ENCODE results near the gene FLRT3. TPM values are rescaled to one million over a fixed set of nuclear protein-coding genes. Genes with fewer than 3 reads are reported as not detected.

Gene FLRT3
- total RNA-seq, 3 donors from 2014 or later: under 0.01 to 12.0 (median 6.2) TPM

- no peak for DNase-seq (ENCODE audit: low spot score in 2 of 2)
- Histone ChIP-seq H3K4me3 (no peak overlapping the region), H3K4me1 (no peaks in the 10 kb centered on the region), H3K9me3 (no peaks in the 10 kb centered on the region), H3K27ac (no peak overlapping the region), H3K36me3 (peaks cover 3% of the 10 kb centered on the region), H3K27me3 (no peaks in the 10 kb centered on the region)
- intact Hi-C loops (cut with DNase I; ENCODE audit: low total_unique reads): no loop called here
- no peak for TF ChIP-seq POLR2A (IDR thresholded peaks at IDR 0.05)
- TF ChIP-seq POLR2AphosphoS5 (IDR thresholded peaks at IDR 0.05): no peak
- no peak for TF ChIP-seq CTCF (IDR thresholded peaks at IDR 0.05)
These were observed 4.4 kb upstream of the FLRT3 start for GRCh38 chr20:14341801-14342200.

GRCh38 chr20:14336686-14337085 is 726 bp downstream of the FLRT3 start:
- DNase-seq (ENCODE audit: low spot score in 2 of 2): no peak
- intact Hi-C loops (cut with DNase I; ENCODE audit: low total_unique reads): no loop called here

GRCh38 chr20:14335052-14335451 is 2.4 kb downstream of the FLRT3 start:
- DNase-seq (ENCODE audit: low spot score in 2 of 2): no peak
- Histone ChIP-seq H3K27ac (no peak overlapping the region), H3K4me1 (no peaks in the 10 kb centered on the region), H3K9me3 (no peaks in the 10 kb centered on the region), H3K36me3 (no peaks in the 10 kb centered on the region), H3K4me3 (peak overlapping the region in 2 of 3 donors; percentile 36 to 51), H3K27me3 (no peaks in the 10 kb centered on the region)
- intact Hi-C loops (cut with DNase I; ENCODE audit: low total_unique reads): no loop called here
- TF ChIP-seq POLR2AphosphoS5 (IDR thresholded peaks at IDR 0.05): no peak
- no peak for TF ChIP-seq POLR2A (IDR thresholded peaks at IDR 0.05)
- no peak for TF ChIP-seq CTCF (IDR thresholded peaks at IDR 0.05)

More at GRCh38 chr20:14336686-14337085, 726 bp downstream of the FLRT3 start:
- TF ChIP-seq POLR2AphosphoS5 (IDR thresholded peaks at IDR 0.05) (no peak), POLR2A (IDR thresholded peaks at IDR 0.05) (no peak), CTCF (IDR thresholded peaks at IDR 0.05) (no peak)
- peak overlapping the region in 2 of 3 donors; percentile 51 to 62 for H3K4me3 ChIP-seq
- peak overlapping the region; percentile 48 to 62 for H3K27ac ChIP-seq
- no peaks in the 10 kb centered on the region for H3K36me3 ChIP-seq
- H3K27me3 ChIP-seq: no peaks in the 10 kb centered on the region
- no peaks in the 10 kb centered on the region for H3K4me1 ChIP-seq
- no peaks in the 10 kb centered on the region for H3K9me3 ChIP-seq

- DNase-seq (ENCODE audit: low spot score in 2 of 2): peak in 1 of 2 donors; percentile 35
- Histone ChIP-seq H3K4me3 (peak overlapping the region in 2 of 3 donors; percentile 36 to 51), H3K4me1 (no peaks in the 10 kb centered on the region), H3K36me3 (no peaks in the 10 kb centered on the region), H3K27ac (no peak overlapping the region), H3K27me3 (no peaks in the 10 kb centered on the region), H3K9me3 (no peaks in the 10 kb centered on the region)
- intact Hi-C loops (cut with DNase I; ENCODE audit: low total_unique reads): no loop called here
- TF ChIP-seq POLR2AphosphoS5 (IDR thresholded peaks at IDR 0.05) (no peak), CTCF (IDR thresholded peaks at IDR 0.05) (peak in 2 of 3 donors; percentile 24 to 29)
These were observed 3.0 kb downstream of the FLRT3 start for GRCh38 chr20:14334306-14334930.

DNA sequence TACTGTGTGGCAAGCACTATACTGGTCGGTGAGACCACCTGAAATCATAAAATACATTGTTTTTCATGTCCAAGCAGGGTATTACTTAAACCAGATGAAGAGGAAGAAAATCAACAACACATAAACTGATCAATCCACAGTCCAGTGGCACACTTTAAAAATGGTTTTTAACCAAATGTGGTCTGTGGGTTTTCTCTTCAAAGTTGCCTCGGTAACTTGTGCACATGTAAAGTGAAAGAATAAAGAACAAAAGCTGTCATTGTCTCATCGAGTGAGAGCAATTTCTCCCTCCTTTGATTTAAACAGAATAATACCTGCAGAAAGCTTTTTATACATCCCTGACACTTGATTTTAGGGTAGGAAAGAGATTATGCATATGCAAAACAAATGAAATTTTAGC is 3.7 kb downstream of the FLRT3 start:
- intact Hi-C loops (cut with DNase I; ENCODE audit: low total_unique reads): no loop called here
- no peak overlapping the region for H3K27ac ChIP-seq
- no peaks in the 10 kb centered on the region for H3K4me1 ChIP-seq
- H3K27me3 ChIP-seq: no peaks in the 10 kb centered on the region
- no peaks in the 10 kb centered on the region for H3K9me3 ChIP-seq
- DNase-seq (ENCODE audit: low spot score in 2 of 2): no peak
- H3K4me3 ChIP-seq: peak overlapping the region in 2 of 3 donors; percentile 36 to 51
- H3K36me3 ChIP-seq: no peaks in the 10 kb centered on the region
- no peak for TF ChIP-seq CTCF (IDR thresholded peaks at IDR 0.05)
- TF ChIP-seq POLR2AphosphoS5 (IDR thresholded peaks at IDR 0.05): no peak
- no peak for TF ChIP-seq POLR2A (IDR thresholded peaks at IDR 0.05)

All from breast epithelium (tissue), 4 donors.